Esophagus mucosa (tissue), 1 donor: ENCODE results near the gene GRAMD4. TPM values are rescaled to one million over a fixed set of nuclear protein-coding genes. Genes with fewer than 3 reads are reported as not detected.

Source experiments
- ATAC-seq: fragments of 200-7000 bp; cut with Tn5 transposase; one replicate; pipeline ENCODE4 v1.9.1; 2020
- total RNA-seq: library from RNA; stranded (reverse); gene quantifications from one replicate; pipeline ENCODE4 v1.2.4, GENCODE V29; 2023
- donor health status: DM: yes; HTN: yes; CAD: no.

GRAMD4 gene
- total RNA-seq, 1 donor from 2014 or later, result 37.7 TPM

DNA sequence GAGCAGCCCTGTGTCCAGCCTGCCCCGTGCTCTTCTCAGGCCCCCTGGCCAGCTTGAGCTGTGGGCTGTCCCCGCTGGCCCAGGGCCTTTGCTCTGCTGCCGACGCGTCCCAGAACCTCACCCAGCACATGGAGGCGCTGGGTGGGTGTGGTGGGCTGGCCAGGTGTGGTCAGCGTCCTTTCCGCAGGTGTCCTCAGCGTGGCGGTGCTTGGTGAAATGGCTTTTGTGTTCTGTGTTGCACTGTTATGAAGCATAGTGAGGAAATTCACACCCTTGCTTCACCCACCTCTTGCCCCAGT, 37.4 kb downstream of the GRAMD4 start:
- no peak for ATAC-seq

DNA sequence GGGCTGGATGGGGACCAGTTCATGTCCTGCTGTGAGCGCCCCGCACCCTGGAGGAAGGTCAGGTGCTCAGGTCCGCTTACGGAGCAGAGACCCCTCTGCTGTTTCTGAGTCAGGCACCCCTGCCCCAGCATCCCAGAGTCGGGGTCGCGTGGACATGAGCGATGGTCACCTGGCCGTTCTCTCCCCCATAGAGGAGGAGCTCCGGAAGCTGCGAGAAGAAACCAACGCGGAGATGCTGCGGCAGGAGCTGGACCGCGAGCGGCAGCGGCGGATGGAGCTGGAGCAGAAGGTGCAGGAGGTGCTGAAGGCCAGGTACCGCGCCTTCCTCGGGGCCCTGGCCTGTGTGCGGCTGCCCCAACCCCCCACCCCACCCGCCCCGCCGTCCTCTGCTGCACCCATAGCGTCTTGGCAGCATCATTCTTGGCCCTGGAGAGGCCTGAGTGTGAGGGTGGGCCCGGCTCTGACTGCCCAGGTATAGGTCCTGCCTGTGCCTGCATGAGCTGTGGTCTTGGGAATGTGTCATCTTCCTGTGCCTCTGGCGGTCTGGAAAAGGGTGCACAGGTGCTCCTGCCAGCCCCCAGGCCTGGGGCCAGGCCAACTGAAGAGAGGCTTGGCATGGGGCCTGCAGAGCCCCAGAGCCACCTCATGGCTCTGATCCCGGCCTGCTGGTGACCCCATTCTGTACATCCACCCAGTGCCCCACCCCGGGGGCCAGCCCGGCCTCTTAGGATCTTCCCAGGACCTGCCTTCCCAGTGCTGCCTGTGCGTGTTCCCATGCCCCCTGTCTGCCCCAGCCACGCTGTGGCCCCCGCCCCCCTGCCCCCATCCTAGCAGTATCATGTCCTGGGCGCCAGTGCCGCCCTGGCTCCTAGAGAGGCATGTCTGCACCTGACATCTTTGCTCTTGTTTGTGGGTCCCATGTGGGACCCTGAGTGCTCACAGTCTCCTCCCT, 38.1 kb downstream of the GRAMD4 start:
- ATAC-seq, result peak; percentile 63

DNA sequence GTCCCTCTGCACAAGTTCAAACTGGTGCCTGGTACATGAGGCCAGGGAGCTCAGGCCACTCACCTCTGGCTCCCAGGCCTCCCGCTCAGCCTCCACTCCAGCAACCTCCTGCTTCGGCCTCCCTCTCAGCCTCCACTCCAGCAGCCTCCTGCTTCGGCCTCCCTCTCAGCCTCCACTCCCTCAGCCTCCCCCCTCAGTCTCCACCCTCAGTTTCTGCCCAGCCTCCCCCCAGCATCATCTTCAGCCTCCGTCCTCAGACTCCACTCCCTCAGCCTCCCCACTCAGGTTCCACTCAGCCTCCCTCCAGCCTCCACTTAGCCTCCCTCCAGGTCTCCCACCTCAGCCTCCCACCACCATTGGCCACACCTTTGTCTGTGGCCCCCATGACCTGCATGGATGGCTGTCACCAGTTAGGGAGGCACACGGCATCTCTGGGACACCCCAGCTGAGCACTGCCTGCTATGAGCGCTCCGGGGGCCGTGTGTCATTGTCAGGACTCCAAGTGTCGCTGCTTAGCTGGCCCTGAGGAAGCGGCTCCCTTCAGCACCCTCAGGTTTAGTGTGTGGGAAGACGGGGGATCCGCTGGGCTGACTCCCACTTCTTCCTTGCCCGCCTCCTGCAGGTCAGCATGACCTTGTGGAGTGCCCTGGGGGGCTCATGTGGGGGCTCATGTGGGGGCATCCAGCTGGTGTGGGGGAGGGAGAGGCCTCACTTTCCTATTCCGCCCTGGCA, 39.0 kb downstream of the GRAMD4 start:
- ATAC-seq, result no peak

DNA sequence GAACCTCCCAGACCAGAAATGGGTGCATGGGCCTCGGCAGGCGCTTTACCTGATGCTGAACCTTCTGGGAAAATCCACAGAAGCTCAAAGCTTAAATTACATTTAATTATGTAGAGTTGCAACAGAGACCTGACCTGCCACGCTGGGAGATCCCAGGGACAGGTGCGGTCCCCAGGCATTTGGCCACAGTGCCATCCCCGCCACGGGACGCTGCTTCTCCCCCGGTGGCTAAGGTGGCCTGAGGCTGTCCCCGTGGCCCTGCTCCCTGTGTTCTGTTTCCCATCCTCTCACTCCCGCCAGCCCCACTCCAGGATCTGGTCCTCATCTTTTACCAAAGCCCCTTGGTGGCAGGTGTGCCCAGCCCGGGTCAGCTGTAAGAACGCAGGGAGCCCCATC, 39.6 kb downstream of the GRAMD4 start:
- no peak for ATAC-seq

DNA sequence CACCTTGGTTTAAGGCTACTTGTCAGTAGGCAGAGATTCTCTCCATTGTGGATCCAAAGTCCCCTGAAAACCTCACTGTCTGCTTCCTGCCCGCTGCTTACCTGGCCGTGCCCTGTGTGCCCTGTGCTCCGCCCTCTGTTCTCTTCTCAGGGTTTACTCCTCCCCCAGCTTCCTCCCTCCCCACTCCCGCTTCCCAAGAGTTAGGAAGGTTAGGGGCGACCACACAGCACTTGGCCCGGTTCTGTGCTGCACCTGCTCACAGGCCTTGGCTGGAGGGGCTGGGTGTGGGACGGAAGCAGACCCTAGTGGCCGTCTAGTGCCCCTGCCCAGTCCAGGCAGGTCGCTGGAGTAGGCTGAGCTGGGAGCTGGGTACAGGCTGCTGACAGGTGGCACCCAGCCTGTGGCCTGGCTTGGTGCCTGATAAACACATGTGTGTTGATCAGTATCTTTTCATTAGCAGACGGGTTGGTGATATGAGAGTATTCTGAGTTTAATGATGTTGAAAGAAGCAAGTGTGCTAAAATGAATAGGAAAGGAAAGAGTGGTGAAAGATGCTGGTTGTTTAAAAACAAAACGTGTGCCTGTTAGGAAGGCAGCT, 40.5 kb downstream of the GRAMD4 start:
- ATAC-seq, result peak; percentile 44

DNA sequence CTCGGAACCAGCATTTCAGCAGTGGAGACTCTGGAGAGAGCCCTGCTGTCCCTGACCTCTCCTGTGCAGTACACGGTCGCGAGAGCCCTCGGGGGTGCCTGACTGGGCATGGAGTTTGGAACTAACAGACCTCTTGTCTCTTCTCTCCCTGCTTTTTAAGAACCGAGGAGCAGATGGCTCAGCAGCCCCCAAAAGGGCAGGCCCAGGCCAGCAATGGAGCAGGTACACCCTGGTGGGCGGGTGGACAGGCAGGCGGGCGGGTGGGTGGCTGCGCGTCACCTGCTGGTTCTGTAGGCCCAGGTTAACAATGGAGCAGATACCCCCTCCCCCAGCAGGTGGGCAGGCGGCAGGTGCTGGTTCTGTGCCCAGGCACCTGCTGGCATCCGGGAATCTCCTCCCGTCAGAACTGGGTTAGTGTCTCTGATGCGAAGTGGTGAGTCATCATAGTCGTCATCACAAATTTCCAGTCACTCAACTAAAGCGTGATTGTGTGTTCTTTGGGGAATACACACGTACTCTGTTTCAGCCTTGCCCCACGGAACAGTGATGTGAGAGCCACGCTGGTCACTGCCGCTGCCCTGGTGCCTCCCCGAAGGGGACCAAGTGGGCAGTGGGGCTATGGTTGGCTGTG, 41.1 kb downstream of the GRAMD4 start:
- ATAC-seq, result peak; percentile 66

DNA sequence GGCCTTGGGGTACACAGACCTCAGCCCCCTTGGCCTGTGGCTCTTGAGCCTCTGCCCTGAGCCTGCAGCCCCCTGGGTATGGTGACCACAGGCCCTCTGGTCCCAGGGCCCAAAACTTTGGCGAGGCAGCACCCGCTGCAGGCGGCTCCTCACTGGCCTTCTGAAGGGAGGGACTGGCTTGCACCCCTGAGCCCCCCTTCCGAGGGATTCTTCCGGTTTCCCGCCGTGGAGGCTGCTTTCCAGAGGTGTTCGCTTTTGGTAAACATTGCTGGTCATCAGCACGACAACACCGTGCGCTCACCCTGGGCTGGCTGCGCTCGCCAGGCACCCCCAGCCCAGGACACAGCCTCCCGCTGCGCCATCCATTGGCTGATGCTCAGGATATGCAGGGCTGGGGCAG, 42.0 kb downstream of the GRAMD4 start:
- no peak for ATAC-seq

DNA sequence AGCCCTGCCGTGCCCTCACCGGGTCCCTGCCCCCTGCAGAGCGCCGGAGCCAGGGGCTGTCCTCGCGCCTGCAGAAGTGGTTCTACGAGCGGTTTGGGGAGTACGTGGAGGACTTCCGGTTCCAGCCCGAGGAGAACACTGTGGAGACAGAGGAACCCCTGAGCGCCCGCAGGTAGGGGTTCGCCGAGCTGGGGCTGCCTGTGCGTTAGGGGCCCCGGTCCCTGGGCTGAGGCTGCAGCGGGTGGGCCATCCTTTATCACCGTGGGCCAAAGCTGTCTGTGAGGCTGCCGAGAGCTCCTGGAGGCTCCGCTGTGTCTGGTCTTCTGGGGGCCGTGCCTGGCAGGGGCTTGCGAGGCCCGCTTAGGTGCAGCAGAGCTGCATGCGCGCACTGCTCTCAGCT, 42.8 kb downstream of the GRAMD4 start:
- ATAC-seq, result no peak

DNA sequence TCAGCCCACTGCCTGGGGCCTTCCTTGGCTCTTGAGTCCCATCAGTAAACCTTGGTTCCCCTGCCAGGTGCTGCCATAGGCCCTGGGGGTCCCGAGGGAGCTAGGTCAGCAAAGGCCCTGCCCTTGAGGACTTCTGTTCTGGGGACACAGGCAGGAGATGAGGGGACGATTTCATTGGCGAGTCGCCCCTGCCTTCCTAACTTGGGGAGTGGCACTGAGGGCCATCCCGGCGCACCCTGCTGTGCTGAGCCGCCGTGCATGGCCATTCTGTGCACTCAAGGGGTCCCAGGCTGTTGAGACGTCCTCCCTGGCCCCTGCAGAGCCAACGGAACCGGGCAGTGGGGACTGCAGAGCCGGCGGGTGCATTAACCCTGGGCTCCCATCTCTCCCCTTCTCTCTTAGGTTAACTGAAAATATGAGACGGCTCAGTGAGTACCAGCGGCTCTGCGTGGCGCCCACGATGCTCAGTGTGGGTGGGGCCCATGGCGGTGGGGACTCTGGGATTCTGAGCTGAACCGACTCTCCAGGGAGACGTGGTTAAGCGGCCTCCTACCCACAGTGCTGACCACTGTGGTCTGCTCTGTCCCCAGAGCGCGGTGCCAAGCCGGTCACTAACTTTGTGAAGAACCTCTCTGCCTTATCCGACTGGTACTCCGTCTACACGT, 43.4 kb downstream of the GRAMD4 start:
- no peak for ATAC-seq

DNA sequence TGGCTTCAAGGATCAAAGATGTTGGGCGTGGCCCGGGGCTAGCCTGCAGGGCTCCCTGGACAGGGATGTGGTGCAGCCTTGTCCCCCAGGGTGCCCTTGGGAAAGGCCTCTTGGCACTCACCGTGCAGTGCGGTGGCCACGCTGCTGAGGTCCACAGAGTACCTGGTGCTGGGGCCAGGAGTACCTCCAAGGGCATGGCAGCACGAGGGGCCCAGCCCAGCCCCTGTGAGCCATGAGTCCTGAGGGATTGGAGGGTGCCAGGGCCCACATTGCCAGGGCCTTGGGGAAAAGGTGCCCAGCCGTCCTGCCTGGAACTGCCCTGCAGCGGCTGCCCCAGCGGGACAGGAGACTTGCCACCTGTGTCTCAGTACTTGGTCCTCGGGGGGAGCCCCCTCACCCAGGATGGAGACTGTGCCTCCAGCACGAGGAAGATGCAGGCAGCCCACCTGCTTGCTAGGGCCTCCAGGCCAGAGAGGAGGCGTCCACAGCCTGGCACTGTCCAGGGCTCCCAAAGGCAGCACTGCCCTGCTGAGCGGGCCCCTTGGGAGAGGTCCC, 44.2 kb downstream of the GRAMD4 start:
- ATAC-seq, result no peak

DNA sequence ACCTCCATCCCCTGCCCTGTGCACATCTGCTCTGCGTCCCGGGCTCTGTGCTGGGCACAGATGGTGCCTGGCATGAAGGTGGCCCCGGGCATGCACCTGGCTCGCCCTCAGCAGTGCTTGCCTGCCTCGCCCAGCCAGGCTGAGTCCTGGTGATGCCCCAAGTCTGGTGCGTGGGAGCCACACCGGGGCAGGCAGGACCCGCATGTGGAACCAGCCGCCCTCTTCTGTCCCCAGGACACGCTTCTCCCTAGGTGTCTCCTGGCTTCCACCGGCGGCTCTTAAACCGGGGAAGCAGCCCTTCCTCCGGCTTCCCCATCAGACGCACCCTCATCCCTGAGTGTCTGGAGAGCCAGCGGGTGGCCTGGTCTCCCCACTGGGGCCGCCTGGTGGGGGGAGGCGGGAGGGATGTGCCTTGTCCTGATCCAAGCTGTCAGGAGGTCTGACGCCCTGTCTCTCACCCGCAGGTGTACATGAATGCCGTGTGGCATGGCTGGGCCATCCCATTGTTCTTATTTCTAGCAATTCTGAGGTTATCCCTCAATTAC, 45.0 kb downstream of the GRAMD4 start:
- no peak for ATAC-seq

DNA sequence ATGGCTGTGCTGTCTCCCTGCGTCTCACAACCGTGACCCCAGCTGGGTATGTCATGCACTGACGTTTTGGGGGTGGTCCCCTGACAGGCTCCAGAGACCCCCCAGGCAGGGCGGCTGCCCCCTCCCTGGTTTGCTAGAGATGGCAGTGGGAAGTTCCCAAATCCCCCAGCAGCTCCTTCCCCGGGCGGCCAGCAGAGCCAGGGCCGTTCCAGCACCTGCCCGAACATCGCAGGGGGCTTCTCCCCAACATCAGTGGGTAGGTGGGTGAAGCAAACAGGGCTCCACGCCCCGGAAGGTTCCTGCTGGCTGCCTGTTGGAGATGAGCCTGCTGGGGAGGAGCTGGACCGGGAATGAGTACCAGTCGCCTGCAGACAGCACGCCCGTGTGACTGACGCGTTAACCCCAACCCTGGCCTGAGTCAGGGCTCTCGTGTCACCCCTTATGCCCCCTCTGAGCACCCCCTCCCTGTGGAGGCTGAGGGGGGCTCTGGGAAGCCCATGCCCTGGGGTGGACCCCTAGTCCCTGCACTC, 45.6 kb downstream of the GRAMD4 start:
- ATAC-seq, result no peak

DNA sequence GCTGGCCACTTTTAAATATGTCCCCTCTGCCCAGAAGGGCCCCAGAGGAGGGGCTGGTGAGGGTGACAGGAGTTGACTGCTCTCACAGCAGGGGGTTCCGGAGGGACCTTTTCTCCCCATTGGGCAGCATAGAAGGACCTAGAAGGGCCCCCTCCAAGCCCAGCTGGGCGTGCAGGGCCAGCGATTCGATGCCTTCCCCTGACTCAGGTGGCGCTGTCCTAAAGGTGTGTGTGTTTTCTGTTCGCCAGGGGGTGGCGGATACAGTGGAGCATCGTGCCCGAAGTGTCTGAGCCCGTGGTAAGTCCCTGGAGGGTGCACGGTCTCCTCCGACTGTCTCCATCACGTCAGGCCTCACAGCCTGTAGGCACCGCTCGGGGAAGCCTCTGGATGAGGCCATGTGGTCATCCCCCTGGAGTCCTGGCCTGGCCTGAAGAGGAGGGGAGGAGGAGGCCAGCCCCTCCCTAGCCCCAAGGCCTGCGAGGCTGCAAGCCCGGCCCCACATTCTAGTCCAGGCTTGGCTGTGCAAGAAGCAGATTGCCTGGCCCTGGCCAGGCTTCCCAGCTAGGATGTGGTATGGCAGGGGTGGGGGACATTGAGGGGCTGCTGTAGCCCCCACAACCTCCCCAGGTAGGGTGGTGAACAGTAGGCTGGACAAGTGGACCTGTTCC, 46.5 kb downstream of the GRAMD4 start:
- ATAC-seq, result no peak

DNA sequence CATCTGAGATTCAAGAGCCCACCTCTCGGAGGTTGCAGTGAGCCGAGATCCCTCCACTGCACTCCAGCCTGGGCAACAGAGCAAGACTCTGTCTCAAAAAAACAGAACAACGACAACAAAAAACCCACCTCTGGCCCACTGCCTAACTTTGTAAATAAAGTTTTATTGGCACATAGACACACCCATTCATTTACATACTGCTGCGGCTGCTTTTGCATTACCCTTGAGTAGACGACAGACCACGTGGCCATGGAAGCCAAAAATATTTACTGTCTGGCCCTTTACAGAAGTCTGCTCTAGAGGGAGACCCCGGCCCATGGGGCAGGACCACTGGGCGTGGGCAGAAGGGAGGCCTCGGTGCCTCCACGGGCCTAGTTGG, 47.0 kb downstream of the GRAMD4 start:
- no peak for ATAC-seq

DNA sequence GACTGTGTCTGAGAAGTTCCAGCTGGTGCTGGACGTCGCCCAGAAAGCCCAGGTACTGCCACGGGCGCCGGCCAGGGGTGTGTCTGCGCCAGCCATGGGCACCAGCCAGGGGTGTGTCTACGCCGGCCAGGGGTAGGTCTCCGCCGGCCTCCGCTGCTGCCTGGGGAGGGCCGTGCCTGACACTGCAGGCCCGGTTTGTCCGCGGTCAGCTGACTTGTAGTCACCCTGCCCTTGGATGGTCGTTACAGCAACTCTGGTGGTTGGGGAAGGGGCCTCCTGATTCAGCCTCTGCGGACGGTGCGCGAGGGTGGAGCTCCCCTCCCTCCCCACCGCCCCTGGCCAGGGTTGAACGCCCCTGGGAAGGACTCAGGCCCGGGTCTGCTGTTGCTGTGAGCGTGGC, 47.9 kb downstream of the GRAMD4 start:
- no peak for ATAC-seq

DNA sequence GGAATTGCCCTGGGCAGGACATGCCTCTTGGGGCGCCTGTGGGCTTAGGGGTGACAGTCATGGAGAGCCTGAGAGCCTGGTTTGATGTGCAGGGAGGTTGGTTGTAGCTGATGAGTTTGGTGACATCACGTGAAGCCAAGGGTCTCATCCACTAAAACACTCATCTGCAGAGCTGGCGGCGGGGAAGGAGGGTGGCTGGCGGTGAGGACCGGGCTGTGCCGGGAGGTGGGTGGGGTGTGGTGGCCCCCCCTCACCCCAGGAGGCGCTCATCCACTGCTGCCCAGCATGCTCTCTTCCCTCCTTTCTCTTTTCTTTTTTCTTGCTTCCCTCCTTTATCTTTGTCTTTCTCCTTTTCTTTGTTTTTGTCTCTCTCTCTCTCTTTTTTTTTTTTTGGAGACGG, 49.0 kb downstream of the GRAMD4 start:
- ATAC-seq, result no peak

DNA sequence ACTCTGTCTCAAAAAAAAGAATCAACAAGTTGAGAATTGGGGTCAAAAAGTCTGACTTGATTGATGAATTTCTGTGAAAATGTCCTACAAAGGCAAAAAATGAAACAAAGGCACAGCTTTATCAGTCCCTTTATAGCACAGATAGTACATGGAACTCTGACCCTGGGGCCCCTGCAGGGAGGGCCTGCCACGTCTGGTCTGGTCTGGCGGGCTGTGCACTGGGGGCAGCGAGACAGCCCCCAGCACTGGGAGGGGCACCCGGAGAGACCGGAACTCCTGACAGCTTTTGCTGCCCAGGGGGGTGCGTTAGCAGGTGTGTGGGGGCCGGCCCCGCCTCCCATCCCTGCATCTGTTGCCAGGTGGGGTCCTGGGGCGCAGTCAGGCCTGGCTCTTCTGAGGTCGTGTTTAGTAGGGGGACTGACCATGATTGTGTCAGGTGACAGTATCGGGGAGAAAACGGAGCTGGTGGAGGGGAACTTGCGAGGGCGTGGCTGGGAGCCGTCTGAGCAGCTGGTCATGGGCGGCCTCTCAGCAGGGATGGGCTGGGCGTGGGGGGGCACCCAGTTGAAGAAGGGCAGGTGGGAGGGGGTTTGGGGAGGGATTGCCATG, 51.7 kb downstream of the GRAMD4 start:
- no peak for ATAC-seq

DNA sequence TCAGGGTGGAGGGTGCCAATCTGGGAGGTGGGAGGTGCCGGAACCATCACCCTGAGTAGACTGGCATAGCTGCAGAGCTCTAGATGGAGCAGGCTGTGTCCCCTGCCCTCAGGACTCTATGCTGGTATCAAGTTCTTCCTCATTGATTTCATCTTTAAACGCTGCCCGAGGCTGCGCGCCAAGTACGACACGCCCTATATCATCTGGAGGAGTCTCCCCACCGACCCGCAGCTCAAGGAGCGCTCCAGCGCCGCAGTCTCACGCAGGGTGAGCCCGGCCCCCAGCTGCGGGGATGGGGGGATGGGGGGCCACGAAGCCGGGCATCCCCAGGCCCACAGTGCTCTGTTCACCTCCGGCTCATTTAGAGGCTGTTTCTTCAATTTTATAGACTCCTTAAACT, 52.5 kb downstream of the GRAMD4 start:
- ATAC-seq, result no peak

DNA sequence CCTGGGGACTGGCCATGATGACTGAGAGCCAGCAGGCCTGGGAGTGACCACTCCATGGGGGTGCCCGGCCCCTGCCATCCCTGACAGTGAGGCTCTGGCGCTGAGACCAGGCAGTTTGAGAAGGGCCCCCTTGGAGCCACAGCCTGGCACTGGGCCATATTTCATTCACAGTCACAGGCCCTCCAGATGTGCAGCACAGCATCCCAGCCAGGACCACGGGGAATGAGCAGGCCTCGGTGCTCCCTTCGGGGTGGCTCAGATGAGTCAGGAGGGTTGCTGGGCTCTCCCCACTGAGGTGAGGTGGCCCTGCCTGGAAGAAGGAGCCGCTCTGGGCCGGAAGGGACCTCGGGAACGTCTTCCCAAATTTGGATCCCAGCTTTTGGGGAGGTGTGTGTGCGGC, 53.0 kb downstream of the GRAMD4 start:
- ATAC-seq, result no peak

DNA sequence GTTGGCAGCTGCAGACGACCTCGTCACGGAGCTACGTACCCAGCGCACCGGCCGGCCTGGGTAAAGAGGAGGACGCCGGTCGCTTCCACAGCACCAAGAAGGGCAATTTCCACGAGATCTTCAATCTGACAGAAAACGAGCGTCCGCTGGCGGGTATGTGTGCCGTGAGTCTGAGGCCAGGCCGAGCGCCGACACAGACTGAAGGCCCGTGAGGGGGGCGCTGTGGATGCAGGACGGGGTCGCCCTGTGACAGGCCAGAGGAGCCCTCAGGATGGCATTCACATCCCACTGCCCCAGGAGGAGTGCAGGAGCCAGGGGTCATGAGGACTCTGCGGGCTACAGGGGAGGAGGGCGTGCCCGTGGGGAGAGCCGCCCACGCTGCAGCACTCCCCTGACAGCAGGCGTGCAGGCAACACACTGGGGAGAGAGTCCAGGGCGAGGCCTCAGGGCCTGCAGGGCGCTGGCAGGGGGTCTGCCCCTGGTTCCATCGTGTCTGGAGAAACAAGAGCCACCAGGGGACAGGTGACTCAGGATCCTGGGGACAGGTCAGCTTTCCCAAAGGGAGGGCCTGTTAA, 53.6 kb downstream of the GRAMD4 start:
- no peak for ATAC-seq
